GM23338 (cell line): ENCODE data around the gene MT4.

Experiments used
- CREB1 ChIP-seq: fragments of 250-450 bp; sonication (Bioruptor Pico); IDR thresholded peaks from 2 replicates; pipeline ENCODE4 v1.5.0; 2020; ENCODE audit warnings: low read depth, mild to moderate bottlenecking, moderate library complexity
- CTCF ChIP-seq, 2 experiments: fragments of 200-600 bp in 1 of 2; sonication (generic) in 1 of 2; conservative IDR thresholded peaks; 2 replicates each; pipeline versions ENCODE4 v1.5.1 to v1.6.1; 2016 to 2017; ENCODE audit warnings: antibody characterized with exemption in 2 of 2, low read depth in 2 of 2, mild to moderate bottlenecking in 2 of 2, moderate library complexity in 1 of 2
- EZH2 ChIP-seq: fragments of 200-600 bp; sonication (generic); IDR thresholded peaks from one replicate; pipeline ENCODE4 v1.8.0; 2017; ENCODE audit warnings: antibody characterized with exemption, mild to moderate bottlenecking, low read depth; ENCODE audit not compliant: unreplicated experiment
- EZH2phosphoT487 ChIP-seq: fragments of 200-600 bp; sonication (generic); IDR thresholded peaks from one replicate; pipeline ENCODE4 v1.8.1; 2018; ENCODE audit warnings: antibody characterized with exemption; ENCODE audit not compliant: unreplicated experiment
- JUNB ChIP-seq: IDR thresholded peaks from one replicate; pipeline ENCODE4 v1.6.1; 2016; ENCODE audit warnings: antibody characterized with exemption; ENCODE audit not compliant: unreplicated experiment
- POLR2AphosphoS5 ChIP-seq: IDR thresholded peaks from 2 replicates; pipeline ENCODE4 v1.6.1; 2016; ENCODE audit warnings: antibody characterized with exemption, low read depth
- REST ChIP-seq: IDR thresholded peaks from one replicate; pipeline ENCODE4 v1.6.1; 2018; ENCODE audit warnings: antibody characterized with exemption; ENCODE audit not compliant: unreplicated experiment
- ZNF331 ChIP-seq: fragments of 250-450 bp; sonication (Bioruptor Pico); IDR thresholded peaks from 2 replicates; pipeline ENCODE4 v1.5.0; 2020; ENCODE audit warnings: low read depth, mild to moderate bottlenecking, moderate library complexity

GRCh38 chr16:56569971-56570370 lies 5.1 kb downstream of the MT4 start:
- no peak for TF ChIP-seq CTCF (conservative IDR thresholded peaks at IDR 0.05; ENCODE audit: low read depth in 2 of 2)
- no peak for TF ChIP-seq REST
- no peak for TF ChIP-seq EZH2
- no peak for TF ChIP-seq ZNF331 (CRISPR knock-in tag)
- TF ChIP-seq POLR2AphosphoS5 = no peak
- no peak for TF ChIP-seq CREB1 (CRISPR knock-in tag)
- TF ChIP-seq EZH2phosphoT487 = no peak
- TF ChIP-seq JUNB = no peak
